HepG2 (cell line): Measurements from ENCODE around the gene DUS1L. TPM values are rescaled to one million over a fixed set of nuclear protein-coding genes. Genes with fewer than 3 reads are reported as not detected.

Experiments
- ATM ChIP-seq: fragments of 450-650 bp; IDR thresholded peaks from 2 replicates; pipeline ENCODE4 v1.7.1; 2017; ENCODE audit warnings: mild to moderate bottlenecking, borderline replicate concordance
- BRF2 ChIP-seq: sonication (generic); formaldehyde crosslinking; IDR thresholded peaks from 2 replicates; pipeline ENCODE4 v1.8.1; 2022; ENCODE audit warnings: mild to moderate bottlenecking, missing genetic modification reagents
- ESRRA ChIP-seq: sonication (generic); formaldehyde crosslinking; IDR thresholded peaks from 2 replicates; pipeline ENCODE4 v1.5.1; 2020; ENCODE audit warnings: mild to moderate bottlenecking, low read depth, missing genetic modification reagents
- ETV5 ChIP-seq: IDR thresholded peaks from 2 replicates; pipeline ENCODE4 v1.6.1; 2018; ENCODE audit warnings: missing biosample characterization, missing genetic modification reagents, inconsistent platforms, borderline replicate concordance
- FOXC1 ChIP-seq: sonication (generic); formaldehyde crosslinking; IDR thresholded peaks from 2 replicates; pipeline ENCODE4 v1.8.0; 2022; ENCODE audit warnings: mild to moderate bottlenecking, missing genetic modification reagents, borderline replicate concordance
- GABPB1 ChIP-seq: IDR thresholded peaks from 2 replicates; pipeline ENCODE4 v1.6.1; 2016; ENCODE audit warnings: mild to moderate bottlenecking, missing genetic modification reagents, moderate library complexity, missing compliant biosample characterization
- HMGA1 ChIP-seq: sonication (generic); formaldehyde crosslinking; conservative IDR thresholded peaks from 2 replicates; pipeline ENCODE4 v1.4.0; 2020; ENCODE audit warnings: missing genetic modification reagents
- HOXD1 ChIP-seq: sonication (generic); formaldehyde crosslinking; IDR thresholded peaks from 2 replicates; pipeline ENCODE4 v1.5.0; 2020; ENCODE audit warnings: missing genetic modification reagents
- NR3C1 ChIP-seq: sonication (generic); formaldehyde crosslinking; IDR thresholded peaks from 2 replicates; pipeline ENCODE4 v1.4.0; 2020; ENCODE audit warnings: missing genetic modification reagents
- SALL1 ChIP-seq: sonication (generic); formaldehyde crosslinking; IDR thresholded peaks from 2 replicates; pipeline ENCODE4 v1.8.0; 2022; ENCODE audit warnings: mild to moderate bottlenecking, missing genetic modification reagents
- STAG1 ChIP-seq: sonication (generic); formaldehyde crosslinking; IDR thresholded peaks from 2 replicates; pipeline ENCODE4 v1.4.0; 2020; ENCODE audit warnings: missing genetic modification reagents
- ZFAT ChIP-seq: sonication (generic); formaldehyde crosslinking; conservative IDR thresholded peaks from 2 replicates; pipeline ENCODE4 v1.8.1; 2023; ENCODE audit warnings: missing genetic modification reagents, inconsistent platforms
- ZHX2 ChIP-seq, 2 experiments: sonication (generic) in 1 of 2; formaldehyde crosslinking in 1 of 2; IDR thresholded peaks; 2 replicates each; pipeline versions ENCODE4 v1.6.1 to v1.9.0; 2014 to 2022; ENCODE audit warnings: antibody characterized with exemption in 1 of 2, borderline replicate concordance in 1 of 2, inconsistent platforms in 1 of 2, low read depth in 1 of 2, missing genetic modification reagents in 1 of 2
- ZKSCAN1 ChIP-seq: fragments of 150-350 bp; IDR thresholded peaks from 2 replicates; pipeline ENCODE4 v1.6.1; 2014; ENCODE audit warnings: low read length
- ZNF33B ChIP-seq: sonication (generic); formaldehyde crosslinking; IDR thresholded peaks from 2 replicates; pipeline ENCODE4 v1.5.1; 2020; ENCODE audit warnings: mild to moderate bottlenecking, missing genetic modification reagents
- ZNF451 ChIP-seq: sonication (generic); formaldehyde crosslinking; IDR thresholded peaks from 2 replicates; pipeline ENCODE4 v1.5.0; 2020; ENCODE audit warnings: mild to moderate bottlenecking, missing genetic modification reagents
- ZNF549 ChIP-seq: sonication (generic); formaldehyde crosslinking; IDR thresholded peaks from 2 replicates; pipeline ENCODE4 v1.5.0; 2020; ENCODE audit warnings: missing genetic modification reagents
- ZNF616 ChIP-seq: sonication (generic); formaldehyde crosslinking; IDR thresholded peaks from 2 replicates; pipeline ENCODE4 v1.5.0; 2020; ENCODE audit warnings: low read depth, mild to moderate bottlenecking, missing genetic modification reagents
- ZNF629 ChIP-seq: sonication (generic); formaldehyde crosslinking; conservative IDR thresholded peaks from 2 replicates; pipeline ENCODE4 v1.5.0; 2020; ENCODE audit warnings: missing genetic modification reagents
- polyA plus RNA-seq, 8 experiments: library from polyadenylated mRNA; depleted of rRNA in 3 of 8; stranded (reverse) in 7 of 8; unstranded in 1 of 8; fragments of >200 nt; fragmentation: Illumina TruSeq in 4 of 8; extraction: Trizol in 4 of 8; gene quantifications; 2 replicates each; pipeline versions ENCODE4 v1.2.1 to v1.2.3, GENCODE V29; 2011 to 2016; ENCODE audit warnings: low read depth in 4 of 8, missing spikeins in 1 of 8, mixed read lengths in 1 of 8; ENCODE audit not compliant: insufficient read depth in 1 of 8
- total RNA-seq, 5 experiments: library from RNA; depleted of rRNA; stranded (reverse); fragments of >200 nt; fragmentation: Illumina TruSeq; extraction: Trizol; gene quantifications; 2 replicates each; pipeline ENCODE4 v1.2.3, GENCODE V29; 2016; ENCODE audit warnings: low read depth in 1 of 5
- TF ChIP-seq, protein P1 (sequence below): sonication (generic); formaldehyde crosslinking; IDR thresholded peaks from 2 replicates; pipeline ENCODE4 v1.4.0; 2020; ENCODE audit warnings: missing genetic modification reagents

DUS1L gene
- total and polyA plus RNA-seq, 2 of the 13 experiments (the other 11 are each of a cell fraction or from before 2014, with no cell fraction given), result 81.0 to 109 TPM

GRCh38 chr17:82056729-82057621, 8.6 kb downstream of the DUS1L start (continued):
- TF ChIP-seq, protein P1, sequence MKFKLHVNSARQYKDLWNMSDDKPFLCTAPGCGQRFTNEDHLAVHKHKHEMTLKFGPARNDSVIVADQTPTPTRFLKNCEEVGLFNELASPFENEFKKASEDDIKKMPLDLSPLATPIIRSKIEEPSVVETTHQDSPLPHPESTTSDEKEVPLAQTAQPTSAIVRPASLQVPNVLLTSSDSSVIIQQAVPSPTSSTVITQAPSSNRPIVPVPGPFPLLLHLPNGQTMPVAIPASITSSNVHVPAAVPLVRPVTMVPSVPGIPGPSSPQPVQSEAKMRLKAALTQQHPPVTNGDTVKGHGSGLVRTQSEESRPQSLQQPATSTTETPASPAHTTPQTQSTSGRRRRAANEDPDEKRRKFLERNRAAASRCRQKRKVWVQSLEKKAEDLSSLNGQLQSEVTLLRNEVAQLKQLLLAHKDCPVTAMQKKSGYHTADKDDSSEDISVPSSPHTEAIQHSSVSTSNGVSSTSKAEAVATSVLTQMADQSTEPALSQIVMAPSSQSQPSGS (CRISPR knock-in tag), result peak; percentile 68
- TF ChIP-seq FOXC1, result peak; percentile 24; the same call in 1 of the 2 replicates
- TF ChIP-seq ZNF616, result no peak; the same call in 1 of the 2 replicates
- TF ChIP-seq ZNF451, result no peak; the same call in none of the 2 replicates
- TF ChIP-seq ESRRA (CRISPR knock-in tag), result peak; percentile 82
- no peak for TF ChIP-seq NR3C1 (CRISPR knock-in tag)
- peak; percentile 68 for TF ChIP-seq ETV5
- TF ChIP-seq ZNF629, result 0 out of 2 replicates have a peak, but pooled peaks have one; percentile 33
- TF ChIP-seq BRF2, result 0 out of 2 replicates have a peak, but pooled peaks have one; percentile 13
- TF ChIP-seq SALL1 (CRISPR knock-in tag), result peak; percentile 88
- no peak for TF ChIP-seq ZHX2 (IDR thresholded peaks at IDR 0.05; ENCODE audit: low read depth)
- no peak for TF ChIP-seq ZHX2 (CRISPR knock-in tag; IDR thresholded peaks at IDR 0.05; ENCODE audit: borderline replicate concordance)
- TF ChIP-seq ZKSCAN1, result no peak
- TF ChIP-seq ATM, result no peak
- TF ChIP-seq STAG1 (CRISPR knock-in tag), result no peak
- TF ChIP-seq ZNF549 (CRISPR knock-in tag), result no peak
- no peak for TF ChIP-seq ZFAT
- TF ChIP-seq ZNF33B, result no peak
- TF ChIP-seq GABPB1 (CRISPR knock-in tag), result peak; percentile 71
- TF ChIP-seq HOXD1, result no peak
- no peak for TF ChIP-seq HMGA1 (CRISPR knock-in tag)
